Liver (tissue), 3 donors: ENCODE measurements around the gene TYRP1.

Source experiments
- ATF3 ChIP-seq: IDR thresholded peaks from 2 replicates; pipeline ENCODE4 v1.6.1; 2016; ENCODE audit warnings: antibody characterized with exemption
- CTCF ChIP-seq: fragments of 150-350 bp; IDR thresholded peaks from 2 replicates; pipeline ENCODE4 v1.5.1; 2017; ENCODE audit warnings: improper control_type of control experiment, low read depth, low read length; ENCODE audit not compliant: missing input control
- FOXA1 ChIP-seq: IDR thresholded peaks from 2 replicates; pipeline ENCODE4 v1.6.1; 2016; ENCODE audit warnings: antibody characterized with exemption
- FOXA2 ChIP-seq: IDR thresholded peaks from 2 replicates; pipeline ENCODE4 v1.6.1; 2016; ENCODE audit warnings: antibody characterized with exemption
- GABPA ChIP-seq, 2 donors: IDR thresholded peaks in 1 of 2; conservative IDR thresholded peaks in 1 of 2; 2 replicates each; pipeline ENCODE4 v1.6.1; 2016; ENCODE audit warnings: antibody characterized with exemption in 2 of 2, mild to moderate bottlenecking in 1 of 2, moderate library complexity in 1 of 2
- HNF4A ChIP-seq, 2 donors: conservative IDR thresholded peaks; 2 replicates each; pipeline ENCODE4 v1.6.1; 2016; ENCODE audit warnings: antibody characterized with exemption in 2 of 2, mild to moderate bottlenecking in 2 of 2
- JUND ChIP-seq, 2 donors: IDR thresholded peaks; 2 replicates each; pipeline ENCODE4 v1.6.1; 2016; ENCODE audit warnings: antibody characterized with exemption in 2 of 2
- MAX ChIP-seq: IDR thresholded peaks from 2 replicates; pipeline ENCODE4 v1.6.1; 2016; ENCODE audit warnings: antibody characterized with exemption
- RAD21 ChIP-seq, 2 donors: IDR thresholded peaks; 2 replicates each; pipeline ENCODE4 v1.6.1; 2016; ENCODE audit warnings: antibody characterized with exemption in 2 of 2, mild to moderate bottlenecking in 2 of 2
- RXRA ChIP-seq, 2 donors: IDR thresholded peaks; 2 replicates each; pipeline ENCODE4 v1.6.1; 2017 to 2018; ENCODE audit warnings: antibody characterized with exemption in 2 of 2, mild to moderate bottlenecking in 1 of 2
- SP1 ChIP-seq: IDR thresholded peaks from 2 replicates; pipeline ENCODE4 v1.6.1; 2018; ENCODE audit warnings: antibody characterized with exemption, mild to moderate bottlenecking
- TAF1 ChIP-seq: conservative IDR thresholded peaks from 2 replicates; pipeline ENCODE4 v1.6.1; 2016; ENCODE audit warnings: antibody characterized with exemption, mild to moderate bottlenecking
- ZBTB33 ChIP-seq: IDR thresholded peaks from 2 replicates; pipeline ENCODE4 v1.6.1; 2016; ENCODE audit warnings: antibody characterized with exemption
- donor health status: healthy.
- donor health status: healthy.

GRCh38 chr9:12712532-12712931, 19.3 kb downstream of the TYRP1 start:
- TF ChIP-seq RAD21 (IDR thresholded peaks at IDR 0.05): no peak
- TF ChIP-seq HNF4A (conservative IDR thresholded peaks at IDR 0.05): no peak
- no peak for TF ChIP-seq CTCF
- no peak for TF ChIP-seq TAF1
- TF ChIP-seq JUND (IDR thresholded peaks at IDR 0.05): no peak
- TF ChIP-seq FOXA2: no peak
- TF ChIP-seq ZBTB33: no peak
- TF ChIP-seq FOXA1: no peak
- TF ChIP-seq MAX: no peak
- TF ChIP-seq RXRA (IDR thresholded peaks at IDR 0.05): no peak
- no peak for TF ChIP-seq ATF3
- TF ChIP-seq SP1: no peak
- no peak for TF ChIP-seq GABPA (IDR thresholded peaks at IDR 0.05 in 1 of 2, conservative IDR thresholded peaks at IDR 0.05 in 1 of 2)
